Measurements from ENCODE around the gene C1orf105.

- TF ChIP-seq, protein P1, sequence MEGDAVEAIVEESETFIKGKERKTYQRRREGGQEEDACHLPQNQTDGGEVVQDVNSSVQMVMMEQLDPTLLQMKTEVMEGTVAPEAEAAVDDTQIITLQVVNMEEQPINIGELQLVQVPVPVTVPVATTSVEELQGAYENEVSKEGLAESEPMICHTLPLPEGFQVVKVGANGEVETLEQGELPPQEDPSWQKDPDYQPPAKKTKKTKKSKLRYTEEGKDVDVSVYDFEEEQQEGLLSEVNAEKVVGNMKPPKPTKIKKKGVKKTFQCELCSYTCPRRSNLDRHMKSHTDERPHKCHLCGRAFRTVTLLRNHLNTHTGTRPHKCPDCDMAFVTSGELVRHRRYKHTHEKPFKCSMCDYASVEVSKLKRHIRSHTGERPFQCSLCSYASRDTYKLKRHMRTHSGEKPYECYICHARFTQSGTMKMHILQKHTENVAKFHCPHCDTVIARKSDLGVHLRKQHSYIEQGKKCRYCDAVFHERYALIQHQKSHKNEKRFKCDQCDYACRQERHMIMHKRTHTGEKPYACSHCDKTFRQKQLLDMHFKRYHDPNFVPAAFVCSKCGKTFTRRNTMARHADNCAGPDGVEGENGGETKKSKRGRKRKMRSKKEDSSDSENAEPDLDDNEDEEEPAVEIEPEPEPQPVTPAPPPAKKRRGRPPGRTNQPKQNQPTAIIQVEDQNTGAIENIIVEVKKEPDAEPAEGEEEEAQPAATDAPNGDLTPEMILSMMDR (IDR thresholded peaks at IDR 0.05) = no peak
- no peak for TF ChIP-seq EZH2 (IDR thresholded peaks at IDR 0.05)
- TF ChIP-seq EZH2phosphoT487 (IDR thresholded peaks at IDR 0.05) = no peak
Measured at GRCh38 chr1:172397221-172397620, 23.3 kb upstream of the C1orf105 start.

All from neural progenitor cell (in vitro differentiated cells).